H9 (cell line): ENCODE data around the gene GRID2. TPM values are rescaled to one million over a fixed set of nuclear protein-coding genes. Genes with fewer than 3 reads are reported as not detected.
A peak's percentile ranks its signal among the peaks of the same experiment; 100 is the strongest.

Source experiments
- DNase-seq: peaks from one replicate; pipeline ENCODE4 v3.0.0-alpha.2; 2017
- H2AFZ ChIP-seq: one replicate; pipeline ENCODE4 v1.6.1; 2013; ENCODE audit warnings: mild to moderate bottlenecking, low read length, control low read depth, moderate library complexity
- H2AK5ac ChIP-seq: 2 replicates; pipeline ENCODE4 v1.6.1; 2013; ENCODE audit warnings: low read length, control low read depth, mixed read lengths; ENCODE audit not compliant: insufficient read length
- H2BK120ac ChIP-seq: one replicate; pipeline ENCODE4 v1.6.1; 2013; ENCODE audit warnings: low read depth, mild to moderate bottlenecking, low read length, control low read depth, inconsistent platforms; ENCODE audit not compliant: poor library complexity, severe bottlenecking
- H2BK12ac ChIP-seq: 2 replicates; pipeline ENCODE4 v1.6.1; 2013; ENCODE audit warnings: low read length, control low read depth, mixed read lengths, low read depth; ENCODE audit not compliant: insufficient read length
- H2BK15ac ChIP-seq: 2 replicates; pipeline ENCODE4 v1.6.1; 2013; ENCODE audit warnings: low read depth, low read length, control low read depth
- H2BK20ac ChIP-seq: one replicate; pipeline ENCODE4 v1.6.1; 2013; ENCODE audit warnings: low read depth, mild to moderate bottlenecking, low read length, control low read depth, inconsistent platforms; ENCODE audit not compliant: poor library complexity, severe bottlenecking
- H2BK5ac ChIP-seq: 2 replicates; pipeline ENCODE4 v1.6.1; 2013; ENCODE audit warnings: low read length, control low read depth, mixed read lengths; ENCODE audit not compliant: insufficient read length
- H3K14ac ChIP-seq: 2 replicates; pipeline ENCODE4 v1.6.1; 2013; ENCODE audit warnings: low read length, control low read depth; ENCODE audit not compliant: insufficient read depth
- H3K18ac ChIP-seq: 2 replicates; pipeline ENCODE4 v1.6.1; 2013; ENCODE audit warnings: low read depth, mild to moderate bottlenecking, mixed read lengths, low read length, control low read depth; ENCODE audit not compliant: insufficient read length
- H3K23ac ChIP-seq: 2 replicates; pipeline ENCODE4 v1.6.1; 2013; ENCODE audit warnings: low read length, control low read depth, mixed read lengths, low read depth; ENCODE audit not compliant: insufficient read length
- H3K23me2 ChIP-seq: 2 replicates; pipeline ENCODE4 v1.6.1; 2013; ENCODE audit warnings: low read depth, mild to moderate bottlenecking, mixed read lengths, low read length, control low read depth; ENCODE audit not compliant: insufficient read length, poor library complexity, severe bottlenecking
- H3K27ac ChIP-seq: 2 replicates; pipeline ENCODE4 v1.5.1; 2013; ENCODE audit warnings: low read length, control low read depth, mixed read lengths, low read depth; ENCODE audit not compliant: insufficient read length
- H3K27me3 ChIP-seq: 2 replicates; pipeline ENCODE4 v1.6.1; 2013; ENCODE audit warnings: low read length, control low read depth, inconsistent platforms; ENCODE audit not compliant: insufficient read depth
- H3K4ac ChIP-seq: 2 replicates; pipeline ENCODE4 v1.6.1; 2013; ENCODE audit warnings: low read depth, mild to moderate bottlenecking, control low read depth, inconsistent platforms, low read length, moderate library complexity
- H3K4me1 ChIP-seq: 2 replicates; pipeline ENCODE4 v1.6.1; 2013; ENCODE audit warnings: low read length, control low read depth, inconsistent platforms; ENCODE audit not compliant: insufficient read depth
- H3K4me2 ChIP-seq: 2 replicates; pipeline ENCODE4 v1.6.1; 2013; ENCODE audit warnings: low read length, control low read depth, mixed read lengths; ENCODE audit not compliant: insufficient read length, insufficient read depth
- H3K56ac ChIP-seq: 2 replicates; pipeline ENCODE4 v1.6.1; 2013; ENCODE audit warnings: low read depth, mild to moderate bottlenecking, mixed read lengths, low read length, control low read depth; ENCODE audit not compliant: insufficient read length
- H3K79me1 ChIP-seq: 2 replicates; pipeline ENCODE4 v1.6.1; 2013; ENCODE audit warnings: low read depth, mild to moderate bottlenecking, moderate library complexity, low read length, control low read depth, inconsistent platforms; ENCODE audit not compliant: insufficient read depth, poor library complexity, severe bottlenecking
- H3K79me2 ChIP-seq: 2 replicates; pipeline ENCODE4 v1.6.1; 2013; ENCODE audit warnings: low read length, control low read depth, inconsistent platforms; ENCODE audit not compliant: insufficient read depth
- H3K9ac ChIP-seq: 2 replicates; pipeline ENCODE4 v1.6.1; 2013; ENCODE audit warnings: low read length, control low read depth, mixed read lengths; ENCODE audit not compliant: insufficient read length; ENCODE audit errors: extremely low read depth
- H3K9me3 ChIP-seq: one replicate; pipeline ENCODE4 v1.6.1; 2013; ENCODE audit warnings: low read depth, low read length, inconsistent platforms; ENCODE audit not compliant: control insufficient read depth
- H3T11ph ChIP-seq: one replicate; pipeline ENCODE4 v1.6.1; 2013; ENCODE audit warnings: mild to moderate bottlenecking, low read length, control low read depth, inconsistent platforms
- H4K20me1 ChIP-seq: one replicate; pipeline ENCODE4 v1.6.1; 2013; ENCODE audit not compliant: control insufficient read depth, insufficient read length, insufficient read depth
- H4K5ac ChIP-seq: 2 replicates; pipeline ENCODE4 v1.6.1; 2013; ENCODE audit warnings: low read depth, mild to moderate bottlenecking, mixed read lengths, low read length, control low read depth; ENCODE audit not compliant: insufficient read length
- H4K8ac ChIP-seq: replicated peaks from 2 replicates; pipeline ENCODE4 v1.6.1; 2013; ENCODE audit warnings: low read length, control low read depth, mixed read lengths, low read depth; ENCODE audit not compliant: insufficient read length
- H4K91ac ChIP-seq: 2 replicates; pipeline ENCODE4 v1.6.1; 2013; ENCODE audit warnings: low read depth, mild to moderate bottlenecking, moderate library complexity, mixed read lengths, low read length, control low read depth; ENCODE audit not compliant: insufficient read length
- H3K27ac Mint-ChIP-seq, 3 experiments: 2 replicates in 2 of 3; 3 replicates in 1 of 3; pipeline ENCODE4 v1.8.0; 2020 to 2021; ENCODE audit warnings: mixed read lengths in 3 of 3, mild to moderate bottlenecking in 1 of 3, moderate library complexity in 1 of 3
- H3K27me3 Mint-ChIP-seq: 2 replicates; pipeline ENCODE4 v1.8.0; 2021; ENCODE audit warnings: low read depth, mild to moderate bottlenecking, moderate library complexity, mixed read lengths
- H3K36me3 Mint-ChIP-seq, 3 experiments: 2 replicates in 2 of 3; 3 replicates in 1 of 3; pipeline ENCODE4 v1.8.0; 2020 to 2021; ENCODE audit warnings: low read depth in 3 of 3, mixed read lengths in 3 of 3; ENCODE audit not compliant: insufficient read depth in 1 of 3
- H3K4me1 Mint-ChIP-seq, 2 experiments: 2 replicates each; pipeline ENCODE4 v1.8.0; 2020; ENCODE audit warnings: mixed read lengths in 2 of 2
- H3K4me3 Mint-ChIP-seq, 2 experiments: 2 replicates in 1 of 2; 3 replicates in 1 of 2; pipeline ENCODE4 v1.8.0; 2020 to 2021; ENCODE audit warnings: mild to moderate bottlenecking in 2 of 2, mixed read lengths in 2 of 2, moderate library complexity in 1 of 2
- H3K9me3 Mint-ChIP-seq, 2 experiments: 2 replicates in 1 of 2; 3 replicates in 1 of 2; pipeline ENCODE4 v1.8.0; 2020; ENCODE audit warnings: mild to moderate bottlenecking in 2 of 2, mixed read lengths in 2 of 2, moderate library complexity in 1 of 2
- CTCF ChIP-seq: fragments of 200-600 bp; sonication (generic); conservative IDR thresholded peaks from 3 replicates; pipeline ENCODE4 v1.8.0; 2021; ENCODE audit warnings: antibody characterized with exemption, mild to moderate bottlenecking
- WGBS: extraction: QIAGEN DNeasy Blood & Tissue Kit; methylation state at CpG from one replicate; pipeline ENCODE4 v1.1.7; 2013; ENCODE audit warnings: missing lambda C conversion rate, low lambda C conversion rate, mixed read lengths; ENCODE audit not compliant: insufficient read length; ENCODE audit errors: extremely low coverage; 5-methylcytosine and 5-hydroxymethylcytosine counted together
- total RNA-seq: library from RNA; stranded (reverse); gene quantifications from 2 replicates; pipeline ENCODE4 v1.2.1, GENCODE V29; 2021

The GRID2 gene
- total RNA-seq, 1 experiment from 2014 or later = 21.8 TPM

GRCh38 chr4:93144644-93145043 is 840.9 kb downstream of the GRID2 start:
- no CpG with 5 or more reads among the region's 1 CpG for WGBS
- no peak overlapping the region for H2BK5ac ChIP-seq
- H3K23ac ChIP-seq = no peak overlapping the region
- no peaks in the 10 kb centered on the region for H3K23me2 ChIP-seq
- no peaks in the 10 kb centered on the region for H3K27me3 ChIP-seq
- TF ChIP-seq CTCF = no peak
- H3T11ph ChIP-seq = no peak overlapping the region
- no peak for DNase-seq
- no peak overlapping the region for H2BK20ac ChIP-seq
- no peak overlapping the region for H2AK5ac ChIP-seq
- Mint-ChIP-seq H3K4me1 (peaks cover 45 to 49% of the 10 kb centered on the region in 2 experiments), H3K27me3 (no peaks in the 10 kb centered on the region), H3K9me3 (peaks cover 0 to 6% of the 10 kb centered on the region in 2 experiments; a peak in 4 of 5 replicates), H3K4me3 (no peak overlapping the region), H3K36me3 (peaks cover 5 to 8% (median 7%) of the 10 kb centered on the region in 3 experiments; a peak in 5 of 7 replicates), H3K27ac (peak overlapping the region; percentile 86 to 94 (median 90))
- no peak overlapping the region for H3K56ac ChIP-seq
- no peak overlapping the region for H3K9ac ChIP-seq
- H4K8ac ChIP-seq = no peak overlapping the region
- H2BK120ac ChIP-seq = no peak overlapping the region
- no peak overlapping the region for H2AFZ ChIP-seq
- no peak overlapping the region for H3K27ac ChIP-seq
- no peak overlapping the region for H4K91ac ChIP-seq
- no peak overlapping the region for H3K14ac ChIP-seq
- H3K79me2 ChIP-seq = no peaks in the 10 kb centered on the region
- no peak overlapping the region for H3K18ac ChIP-seq
- H3K79me1 ChIP-seq = no peaks in the 10 kb centered on the region
- H3K4ac ChIP-seq = no peak overlapping the region
- no peak overlapping the region for H4K5ac ChIP-seq
- no peak overlapping the region for H2BK15ac ChIP-seq
- H3K9me3 ChIP-seq = no peaks in the 10 kb centered on the region
- H3K4me1 ChIP-seq = peaks cover 9% of the 10 kb centered on the region; the same call in 1 of the 2 replicates
- H3K4me2 ChIP-seq = no peak overlapping the region
- H4K20me1 ChIP-seq = no peaks in the 10 kb centered on the region
- H2BK12ac ChIP-seq = no peak overlapping the region
